Fibroblast of lung (primary cell): ENCODE data around the gene WDR31. TPM values are rescaled to one million over a fixed set of nuclear protein-coding genes. Genes with fewer than 3 reads are reported as not detected.
"Not testable (repeated sequence)": the region's sequence is repeated elsewhere in the genome, so short reads cannot be mapped to it uniquely, and the experiment has no call there.

Experiments
- DNase-seq, 2 donors: peaks; one replicate each; pipeline versions ENCODE4 v3.0.0 to v3.0.0-alpha.2; 2010; ENCODE audit warnings: low read depth in 2 of 2
- H2AFZ ChIP-seq: 2 replicates; pipeline ENCODE4 v1.5.1; 2012; ENCODE audit warnings: low read length, control low read depth, inconsistent platforms
- H3K27ac ChIP-seq: 2 replicates; pipeline ENCODE4 v1.5.1; 2011; ENCODE audit warnings: low read length, control low read depth; ENCODE audit not compliant: insufficient read depth
- H3K27me3 ChIP-seq: 2 replicates; pipeline ENCODE4 v1.5.1; 2011; ENCODE audit warnings: mild to moderate bottlenecking, low read length; ENCODE audit not compliant: control insufficient read depth, insufficient read depth
- H3K36me3 ChIP-seq: 2 replicates; pipeline ENCODE4 v1.5.1; 2011; ENCODE audit warnings: low read length; ENCODE audit not compliant: control insufficient read depth, insufficient read depth
- H3K4me1 ChIP-seq: 2 replicates; pipeline ENCODE4 v1.5.1; 2011; ENCODE audit warnings: low read length; ENCODE audit not compliant: control insufficient read depth, insufficient read depth; ENCODE audit errors: extremely low read depth
- H3K4me2 ChIP-seq: 2 replicates; pipeline ENCODE4 v1.5.1; 2011; ENCODE audit warnings: low read length, control low read depth; ENCODE audit not compliant: insufficient read depth; ENCODE audit errors: extremely low read depth
- H3K4me3 ChIP-seq, 4 experiments: fragments of 200-600 bp in 1 of 4; sonication (generic) in 1 of 4; replicated peaks in 1 of 4; 2 replicates each; pipeline ENCODE4 v1.5.1; 2011 to 2016; ENCODE audit warnings: low read length in 4 of 4, low read depth in 3 of 4, mild to moderate bottlenecking in 3 of 4, control low read depth in 2 of 4, inconsistent platforms in 1 of 4, mixed read lengths in 1 of 4; ENCODE audit not compliant: insufficient read depth in 1 of 4; ENCODE audit errors: control extremely low read depth in 1 of 4
- H3K79me2 ChIP-seq: 2 replicates; pipeline ENCODE4 v1.5.1; 2012; ENCODE audit warnings: mild to moderate bottlenecking, low read length, inconsistent platforms; ENCODE audit not compliant: control insufficient read depth, insufficient read depth
- H3K9ac ChIP-seq: 2 replicates; pipeline ENCODE4 v1.5.1; 2011; ENCODE audit warnings: mild to moderate bottlenecking, low read length, control low read depth; ENCODE audit not compliant: insufficient read depth
- H3K9me3 ChIP-seq: 2 replicates; pipeline ENCODE4 v1.5.1; 2012; ENCODE audit warnings: low read depth, low read length; ENCODE audit not compliant: control insufficient read depth, insufficient read depth
- H4K20me1 ChIP-seq: 2 replicates; pipeline ENCODE4 v1.5.1; 2011; ENCODE audit warnings: low read length; ENCODE audit not compliant: control insufficient read depth, insufficient read depth; ENCODE audit errors: extremely low read depth
- EZH2 ChIP-seq: IDR thresholded peaks from 2 replicates; pipeline ENCODE4 v1.5.1; 2012; ENCODE audit warnings: low read length, control low read depth, mild to moderate bottlenecking; ENCODE audit errors: missing control alignments
- polyA plus RNA-seq, 2 donors: library from polyadenylated mRNA; depleted of rRNA in 1 of 2; stranded (reverse) in 1 of 2; unstranded in 1 of 2; fragments of >200 nt; gene quantifications; 2 replicates each; pipeline ENCODE4 v1.2.1, GENCODE V29; 2011 to 2012; ENCODE audit warnings: missing spikeins in 1 of 2
- total RNA-seq: library from RNA; depleted of rRNA; stranded (reverse); fragments of >200 nt; gene quantifications from 2 replicates; pipeline ENCODE4 v1.2.1, GENCODE V29; 2014
- TF ChIP-seq, protein P1 (sequence below), 2 donors: IDR thresholded peaks in 1 of 2; conservative IDR thresholded peaks in 1 of 2; 1 replicate in 1 of 2; 2 replicates in 1 of 2; pipeline ENCODE4 v1.5.1; 2011 to 2012; ENCODE audit warnings: low read length in 2 of 2, control low read depth in 1 of 2, inconsistent platforms in 1 of 2, low read depth in 1 of 2, mild to moderate bottlenecking in 1 of 2

The WDR31 gene
- total and polyA plus RNA-seq, 2 donors (not counting 1 experiment from before 2014, with no cell fraction given) = 1.6 to 4.0 TPM

DNA sequence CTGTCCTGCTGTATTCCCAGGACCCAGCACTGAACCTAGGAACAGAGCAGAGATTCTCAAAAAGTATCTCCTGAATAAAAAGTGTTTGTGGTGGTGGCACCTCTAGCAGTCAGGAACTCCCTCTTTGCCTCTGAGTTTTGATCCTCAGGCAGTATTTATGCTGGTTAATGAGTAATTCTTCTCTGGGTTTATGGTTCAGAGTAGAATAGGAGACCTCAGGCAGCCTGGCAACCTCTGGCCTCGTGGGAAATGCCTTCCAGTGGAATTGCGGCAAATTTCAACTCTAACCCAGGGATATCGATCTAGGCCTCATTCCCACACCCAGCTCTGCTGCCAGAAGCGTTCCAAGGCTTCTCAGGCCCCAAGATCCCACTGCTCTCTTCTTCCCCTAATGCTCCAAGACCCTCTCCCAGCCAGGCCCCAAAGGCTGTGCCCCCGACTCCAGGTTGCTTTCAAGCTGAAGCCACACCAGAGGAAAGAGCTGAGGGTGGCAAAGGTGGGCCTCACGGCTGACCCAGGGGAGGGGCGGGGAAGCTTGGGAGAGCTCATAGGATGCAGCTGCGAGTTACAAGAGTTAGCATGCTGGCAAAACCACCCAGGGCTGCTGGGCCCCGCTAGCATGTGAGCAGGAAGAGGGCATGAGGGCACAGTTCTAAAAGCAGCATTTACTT lies 47.6 kb upstream of the WDR31 start:
- Histone ChIP-seq H3K9ac (no peak overlapping the region), H3K79me2 (no peaks in the 10 kb centered on the region), H3K4me3 (no peak overlapping the region), H2AFZ (no peak overlapping the region), H3K4me2 (no peak overlapping the region), H3K27ac (no peak overlapping the region), H3K9me3 (no peaks in the 10 kb centered on the region), H3K36me3 (peaks cover 14% of the 10 kb centered on the region), H3K27me3 (no peaks in the 10 kb centered on the region), H4K20me1 (no peaks in the 10 kb centered on the region), H3K4me1 (no peaks in the 10 kb centered on the region)
- TF ChIP-seq, protein P1, sequence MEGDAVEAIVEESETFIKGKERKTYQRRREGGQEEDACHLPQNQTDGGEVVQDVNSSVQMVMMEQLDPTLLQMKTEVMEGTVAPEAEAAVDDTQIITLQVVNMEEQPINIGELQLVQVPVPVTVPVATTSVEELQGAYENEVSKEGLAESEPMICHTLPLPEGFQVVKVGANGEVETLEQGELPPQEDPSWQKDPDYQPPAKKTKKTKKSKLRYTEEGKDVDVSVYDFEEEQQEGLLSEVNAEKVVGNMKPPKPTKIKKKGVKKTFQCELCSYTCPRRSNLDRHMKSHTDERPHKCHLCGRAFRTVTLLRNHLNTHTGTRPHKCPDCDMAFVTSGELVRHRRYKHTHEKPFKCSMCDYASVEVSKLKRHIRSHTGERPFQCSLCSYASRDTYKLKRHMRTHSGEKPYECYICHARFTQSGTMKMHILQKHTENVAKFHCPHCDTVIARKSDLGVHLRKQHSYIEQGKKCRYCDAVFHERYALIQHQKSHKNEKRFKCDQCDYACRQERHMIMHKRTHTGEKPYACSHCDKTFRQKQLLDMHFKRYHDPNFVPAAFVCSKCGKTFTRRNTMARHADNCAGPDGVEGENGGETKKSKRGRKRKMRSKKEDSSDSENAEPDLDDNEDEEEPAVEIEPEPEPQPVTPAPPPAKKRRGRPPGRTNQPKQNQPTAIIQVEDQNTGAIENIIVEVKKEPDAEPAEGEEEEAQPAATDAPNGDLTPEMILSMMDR (conservative IDR thresholded peaks at IDR 0.05 in 1 of 2, IDR thresholded peaks at IDR 0.05 in 1 of 2; ENCODE audit: low read depth in 1 of 2, low read length in 2 of 2) = no peak
- no peak for TF ChIP-seq EZH2
- no peak for DNase-seq

DNA sequence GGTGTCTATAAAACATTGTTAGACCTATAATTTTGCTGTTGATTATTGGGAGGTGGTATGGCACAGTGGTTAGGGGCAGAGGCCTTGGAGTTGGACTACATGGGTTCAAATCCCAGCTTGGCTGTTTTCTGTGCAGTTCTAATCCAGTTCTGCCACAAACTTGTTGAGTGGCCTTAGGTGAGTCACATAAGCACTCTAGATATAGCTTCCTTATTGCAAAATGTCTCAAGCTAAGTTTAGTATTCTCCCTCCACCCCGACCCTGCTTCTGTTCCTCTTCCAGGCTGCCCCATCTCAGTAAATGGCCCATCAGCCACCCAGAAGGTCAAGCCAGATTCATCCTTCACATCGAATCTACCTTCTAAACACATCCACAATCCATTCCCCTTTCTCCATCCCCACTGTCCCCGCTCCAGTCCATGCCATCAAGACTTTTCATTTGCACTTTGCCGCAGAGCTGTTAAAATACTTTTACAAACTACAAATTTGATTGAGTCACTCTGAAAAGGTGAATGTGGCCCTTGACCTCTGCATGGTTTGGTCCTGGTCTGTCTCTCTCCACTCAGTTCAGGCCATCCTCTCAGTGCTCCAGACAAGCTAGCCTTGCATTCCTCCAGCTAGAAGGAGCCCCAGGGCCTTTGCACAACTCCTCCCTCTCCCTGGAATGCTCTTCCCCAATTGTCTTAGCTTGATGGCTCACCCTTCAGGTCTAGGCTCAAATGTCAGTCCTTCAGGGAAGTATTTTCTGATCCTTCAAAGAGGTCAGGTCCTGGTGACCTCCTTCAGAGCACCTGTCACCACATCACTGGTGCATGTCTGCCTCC lies 46.7 kb upstream of the WDR31 start:
- Histone ChIP-seq H3K9ac (no peak overlapping the region), H3K4me3 (no peak overlapping the region), H3K4me2 (no peak overlapping the region), H2AFZ (no peak overlapping the region), H3K36me3 (peaks cover 14% of the 10 kb centered on the region), H3K27ac (no peak overlapping the region), H4K20me1 (no peaks in the 10 kb centered on the region), H3K27me3 (no peaks in the 10 kb centered on the region), H3K9me3 (no peaks in the 10 kb centered on the region), H3K4me1 (no peaks in the 10 kb centered on the region), H3K79me2 (no peaks in the 10 kb centered on the region)
- no peak for TF ChIP-seq EZH2
- TF ChIP-seq, protein P1 (conservative IDR thresholded peaks at IDR 0.05 in 1 of 2, IDR thresholded peaks at IDR 0.05 in 1 of 2; ENCODE audit: low read depth in 1 of 2, low read length in 2 of 2) = no peak
- no peak for DNase-seq

DNA sequence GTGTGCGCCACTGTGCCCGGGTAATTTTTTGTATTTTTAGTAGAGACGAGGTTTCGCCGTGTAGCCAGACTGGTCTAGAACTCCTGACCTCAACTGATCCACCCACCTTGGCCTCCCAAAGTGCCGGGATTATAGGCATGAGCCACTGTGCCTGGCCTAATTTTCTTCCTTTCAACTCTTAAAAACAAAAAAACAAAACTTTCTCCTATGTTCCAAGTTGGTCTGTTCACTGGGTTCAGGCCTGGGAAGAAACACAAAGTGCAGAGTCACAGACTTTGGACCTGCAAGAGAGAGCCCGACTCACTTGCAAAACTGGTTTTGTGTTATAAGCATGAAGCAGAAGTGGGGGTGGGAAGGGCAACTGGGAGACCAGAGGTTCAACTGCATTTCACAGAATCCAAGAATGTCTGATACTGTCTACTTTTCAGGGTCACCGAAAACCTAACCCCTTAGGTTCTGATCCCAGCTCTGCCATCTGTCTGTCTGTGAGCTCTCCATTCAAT lies 41.9 kb upstream of the WDR31 start:
- Histone ChIP-seq H2AFZ (no peak overlapping the region), H3K4me1 (no peaks in the 10 kb centered on the region)
- no peak for DNase-seq

DNA sequence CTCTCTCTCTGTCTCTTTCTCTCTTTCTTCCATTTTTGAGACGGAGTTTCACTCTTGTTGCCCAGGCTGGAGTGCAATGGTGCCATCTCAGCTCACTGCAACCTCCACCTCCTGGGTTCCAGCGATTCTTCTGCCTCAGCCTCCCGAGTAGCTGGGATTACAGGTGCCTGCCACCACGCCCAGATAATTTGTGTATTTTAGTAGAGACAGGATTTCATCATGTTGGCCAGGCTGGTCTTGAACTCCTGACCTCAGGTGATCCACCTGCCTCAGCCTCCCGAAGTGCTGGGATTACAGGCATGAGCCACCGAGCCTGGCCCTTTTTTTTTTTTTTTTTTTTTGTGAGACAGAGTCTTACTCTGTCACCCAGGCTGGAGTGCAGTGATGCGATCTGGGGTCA lies 41.4 kb upstream of the WDR31 start:
- H3K79me2 ChIP-seq, DNase-seq, H3K9me3 ChIP-seq, H3K27ac ChIP-seq, H3K27me3 ChIP-seq, H2AFZ ChIP-seq, H3K4me2 ChIP-seq, H3K9ac ChIP-seq, H3K36me3 ChIP-seq, H4K20me1 ChIP-seq, H3K4me1 ChIP-seq, H3K4me3 ChIP-seq: not testable (repeated sequence)

More for the DNA sequence above, 41.9 kb upstream of the WDR31 start:
- no peak overlapping the region for H3K4me3 ChIP-seq
- no peaks in the 10 kb centered on the region for H3K36me3 ChIP-seq
- no peaks in the 10 kb centered on the region for H4K20me1 ChIP-seq
- no peak overlapping the region for H3K27ac ChIP-seq
- no peaks in the 10 kb centered on the region for H3K79me2 ChIP-seq
- no peak for TF ChIP-seq EZH2
- TF ChIP-seq, protein P1 (conservative IDR thresholded peaks at IDR 0.05 in 1 of 2, IDR thresholded peaks at IDR 0.05 in 1 of 2; ENCODE audit: low read depth in 1 of 2, low read length in 2 of 2) = no peak
- H3K4me2 ChIP-seq = no peak overlapping the region
- H3K9me3 ChIP-seq = no peaks in the 10 kb centered on the region
- H3K9ac ChIP-seq = no peak overlapping the region
- no peaks in the 10 kb centered on the region for H3K27me3 ChIP-seq
